ENCODE data around the gene PCDHGC5. TPM values are rescaled to one million over a fixed set of nuclear protein-coding genes. Genes with fewer than 3 reads are reported as not detected.

PCDHGC5 gene
- total and polyA plus RNA-seq, 7 donors, result 0.26 to 5.6 (median 1.6) TPM; not detected in 1

DNA sequence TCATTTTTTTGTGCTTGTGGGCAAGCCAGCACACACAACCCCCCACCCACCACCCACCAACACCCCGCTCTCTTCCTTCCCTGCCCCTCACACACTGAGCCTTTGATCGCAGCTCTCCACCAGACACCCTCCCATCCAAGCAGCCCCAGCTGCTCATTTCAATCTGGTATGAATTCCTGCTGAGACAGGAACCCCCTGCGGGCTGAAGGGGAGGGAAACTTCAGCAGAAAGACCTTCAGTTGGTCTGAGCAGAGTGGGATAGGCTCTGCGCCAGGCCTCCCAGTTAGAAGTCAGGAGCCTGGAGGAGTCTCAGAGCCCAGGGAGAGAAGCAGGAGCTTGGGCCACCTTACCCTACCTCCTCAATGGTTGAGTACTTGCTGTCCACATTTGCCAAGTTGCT lies 7.2 kb downstream of the PCDHGC5 start:
- Histone ChIP-seq H3K27ac (no peak overlapping the region), H3K4me1 (peaks cover 0 to 30% (median 22%) of the 10 kb centered on the region in 4 donors), H3K36me3 (peaks cover 0 to 47% (median 2%) of the 10 kb centered on the region in 4 donors), H3K9me3 (no peaks in the 10 kb centered on the region), H3K27me3 (no peaks in the 10 kb centered on the region), H3K4me3 (no peak overlapping the region)
- WGBS, 2 donors, result 79 to 93% methylated on average over 4 of the region's 4 CpGs
- intact Hi-C loops (cut with DNase I), result no loop called here
- TF ChIP-seq POLR2A (IDR thresholded peaks at IDR 0.05) (no peak), EP300 (IDR thresholded peaks at IDR 0.05) (no peak), POLR2AphosphoS5 (IDR thresholded peaks at IDR 0.05) (no peak)
- TF ChIP-seq, protein P1, sequence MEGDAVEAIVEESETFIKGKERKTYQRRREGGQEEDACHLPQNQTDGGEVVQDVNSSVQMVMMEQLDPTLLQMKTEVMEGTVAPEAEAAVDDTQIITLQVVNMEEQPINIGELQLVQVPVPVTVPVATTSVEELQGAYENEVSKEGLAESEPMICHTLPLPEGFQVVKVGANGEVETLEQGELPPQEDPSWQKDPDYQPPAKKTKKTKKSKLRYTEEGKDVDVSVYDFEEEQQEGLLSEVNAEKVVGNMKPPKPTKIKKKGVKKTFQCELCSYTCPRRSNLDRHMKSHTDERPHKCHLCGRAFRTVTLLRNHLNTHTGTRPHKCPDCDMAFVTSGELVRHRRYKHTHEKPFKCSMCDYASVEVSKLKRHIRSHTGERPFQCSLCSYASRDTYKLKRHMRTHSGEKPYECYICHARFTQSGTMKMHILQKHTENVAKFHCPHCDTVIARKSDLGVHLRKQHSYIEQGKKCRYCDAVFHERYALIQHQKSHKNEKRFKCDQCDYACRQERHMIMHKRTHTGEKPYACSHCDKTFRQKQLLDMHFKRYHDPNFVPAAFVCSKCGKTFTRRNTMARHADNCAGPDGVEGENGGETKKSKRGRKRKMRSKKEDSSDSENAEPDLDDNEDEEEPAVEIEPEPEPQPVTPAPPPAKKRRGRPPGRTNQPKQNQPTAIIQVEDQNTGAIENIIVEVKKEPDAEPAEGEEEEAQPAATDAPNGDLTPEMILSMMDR (IDR thresholded peaks at IDR 0.05), result no peak
- peak; percentile 37 for DNase-seq

DNA sequence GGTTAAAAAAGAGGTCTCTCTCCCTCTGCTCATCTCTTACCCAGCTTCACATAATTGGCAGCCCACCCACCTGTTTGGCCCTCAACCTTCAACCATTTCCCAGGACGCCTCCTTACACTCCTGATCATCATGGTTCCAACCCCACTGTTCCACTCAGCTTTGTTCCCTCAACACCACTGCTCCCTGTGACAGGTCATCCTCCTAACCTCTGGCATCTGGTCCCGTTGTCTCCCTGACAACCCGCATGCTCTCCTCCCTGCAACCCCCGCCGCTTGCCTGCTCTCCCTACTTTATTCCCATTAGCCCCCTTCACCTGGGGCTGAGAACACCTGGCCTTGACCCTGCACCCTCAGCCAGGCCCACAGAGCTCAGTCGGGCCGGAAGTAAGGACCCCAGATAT lies 12.9 kb downstream of the PCDHGC5 start:
- Histone ChIP-seq H3K27ac (no peak overlapping the region), H3K27me3 (no peaks in the 10 kb centered on the region), H3K9me3 (no peaks in the 10 kb centered on the region), H3K36me3 (peaks cover 0 to 46% (median 5%) of the 10 kb centered on the region in 4 donors), H3K4me1 (peaks cover 0 to 4% (median 3%) of the 10 kb centered on the region in 4 donors), H3K4me3 (no peak overlapping the region)
- TF ChIP-seq POLR2AphosphoS5 (IDR thresholded peaks at IDR 0.05) (no peak), POLR2A (IDR thresholded peaks at IDR 0.05) (no peak), EP300 (IDR thresholded peaks at IDR 0.05) (no peak)
- TF ChIP-seq, protein P1 (IDR thresholded peaks at IDR 0.05), result no peak
- intact Hi-C loops (cut with DNase I), result no loop called here
- 89 to 94% methylated on average over 7 of the region's 7 CpGs for WGBS, 2 donors
- peak; percentile 47 for DNase-seq

DNA sequence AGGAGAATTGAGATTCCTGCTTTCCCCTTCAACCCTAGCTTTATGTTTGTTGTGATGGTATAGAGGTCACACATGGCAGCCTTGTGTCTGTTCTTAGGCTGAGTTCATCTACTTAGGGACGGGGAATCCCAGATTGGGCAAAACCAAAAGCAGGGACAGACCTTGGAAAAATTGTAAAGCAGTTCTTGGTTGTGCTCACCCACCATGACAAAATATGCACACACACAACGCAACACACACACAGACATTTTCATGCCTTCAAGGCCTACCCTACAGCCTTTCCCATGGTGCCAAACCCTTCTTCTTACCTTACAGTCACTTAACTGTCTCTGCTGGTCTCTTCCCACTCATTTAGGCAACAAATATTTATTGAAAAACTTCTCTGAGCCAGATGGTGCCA lies 14.8 kb downstream of the PCDHGC5 start:
- peaks cover 0 to 31% (median 6%) of the 10 kb centered on the region in 4 donors for H3K36me3 ChIP-seq
- H3K4me1 ChIP-seq, result peaks cover 0 to 23% (median 22%) of the 10 kb centered on the region in 4 donors
- 89 to 97% methylated on average over 2 of the region's 2 CpGs for WGBS, 2 donors
- H3K27ac ChIP-seq, result no peak overlapping the region
- no peak overlapping the region for H3K4me3 ChIP-seq
- TF ChIP-seq, protein P1 (IDR thresholded peaks at IDR 0.05), result no peak
- TF ChIP-seq POLR2AphosphoS5 (IDR thresholded peaks at IDR 0.05) (no peak), EP300 (IDR thresholded peaks at IDR 0.05) (no peak), POLR2A (IDR thresholded peaks at IDR 0.05) (no peak)
- intact Hi-C loops (cut with DNase I), result no loop called here
- H3K27me3 ChIP-seq, result no peaks in the 10 kb centered on the region
- no peak for DNase-seq
- H3K9me3 ChIP-seq, result no peaks in the 10 kb centered on the region

DNA sequence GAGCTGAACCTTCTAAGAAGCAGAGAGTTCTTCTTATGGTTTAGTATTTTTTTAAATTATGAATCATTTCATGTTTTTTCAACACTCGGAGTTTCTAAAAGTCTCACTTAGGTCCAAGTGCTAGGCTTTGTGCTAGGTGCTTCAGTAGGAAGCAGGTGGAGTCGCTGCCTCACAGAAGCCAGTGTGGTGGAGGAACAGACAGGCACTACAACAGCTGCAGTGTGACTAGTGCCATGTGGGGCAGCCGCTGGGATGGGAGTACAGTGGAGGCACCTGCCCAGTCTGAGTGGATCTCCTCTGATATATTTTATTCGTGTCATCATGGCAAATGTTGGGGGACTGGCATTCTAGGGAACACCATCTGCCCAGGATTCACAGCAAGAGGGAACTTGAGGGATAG lies 15.3 kb downstream of the PCDHGC5 start:
- 91 to 93% methylated on average over 4 of the region's 4 CpGs for WGBS, 2 donors
- H3K36me3 ChIP-seq, result peaks cover 0 to 31% (median 6%) of the 10 kb centered on the region in 4 donors

More for the DNA sequence above, 15.3 kb downstream of the PCDHGC5 start:
- peaks cover 0 to 29% (median 27%) of the 10 kb centered on the region in 4 donors for H3K4me1 ChIP-seq
- no peak overlapping the region for H3K4me3 ChIP-seq
- H3K27ac ChIP-seq, result no peak overlapping the region
- TF ChIP-seq, protein P1 (IDR thresholded peaks at IDR 0.05), result no peak
- TF ChIP-seq POLR2AphosphoS5 (IDR thresholded peaks at IDR 0.05), result no peak
- TF ChIP-seq POLR2A (IDR thresholded peaks at IDR 0.05), result no peak
- TF ChIP-seq EP300 (IDR thresholded peaks at IDR 0.05), result no peak
- no peak for DNase-seq
- no peaks in the 10 kb centered on the region for H3K27me3 ChIP-seq
- intact Hi-C loops (cut with DNase I), result no loop called here
- H3K9me3 ChIP-seq, result no peaks in the 10 kb centered on the region
